Cardiac septum (tissue), 1 donor: ENCODE measurements around the gene VSTM2L. TPM values are rescaled to one million over a fixed set of nuclear protein-coding genes. Genes with fewer than 3 reads are reported as not detected.

Experiments used
- DNase-seq: peaks from one replicate; pipeline ENCODE4 v3.0.0-alpha.2; 2020; ENCODE audit warnings: low spot score
- intact Hi-C: fragments of 100-400 bp; cut with DNase I; formaldehyde crosslinking; loops from one replicate; pipeline ENCODE4 v1.14.0; 2022
- total RNA-seq: library from RNA; stranded (reverse); fragmentation: NEBNext Ultra II Directional; extraction: Animal tissue kit (Norgen Biotek cat#: 25700); gene quantifications from one replicate; pipeline ENCODE4 v1.2.1, GENCODE V29; 2021
- donor health status: DM: no; HTN: no; CAD: no.

Gene VSTM2L
- total RNA-seq, 1 donor from 2014 or later, result 11.1 TPM

GRCh38 chr20:37914367-37914671 lies 11.4 kb downstream of the VSTM2L start:
- DNase-seq, result no peak
- intact Hi-C loops, result no loop called here

- no peak for DNase-seq
- intact Hi-C loops, result no loop called here
Measured at GRCh38 chr20:37914672-37915433, 11.9 kb downstream of the VSTM2L start.

- intact Hi-C loops, result no loop called here
- DNase-seq, result no peak
Measured at GRCh38 chr20:37915434-37915787, 12.5 kb downstream of the VSTM2L start.

- intact Hi-C loops, result no loop called here
- no peak for DNase-seq
Measured at GRCh38 chr20:37915800-37916570, 13.1 kb downstream of the VSTM2L start.

- no peak for DNase-seq
- intact Hi-C loops, result no loop called here
Measured at GRCh38 chr20:37917461-37917860, 14.5 kb downstream of the VSTM2L start.

- no peak for DNase-seq
- intact Hi-C loops, result no loop called here
Measured at GRCh38 chr20:37918035-37918434, 15.1 kb downstream of the VSTM2L start.

GRCh38 chr20:37919389-37920040 lies 16.6 kb downstream of the VSTM2L start:
- no peak for DNase-seq
- intact Hi-C loops, result no loop called here

- intact Hi-C loops, result no loop called here
- DNase-seq, result no peak
Measured at GRCh38 chr20:37920270-37920669, 17.3 kb downstream of the VSTM2L start.

- intact Hi-C loops, result no loop called here
- DNase-seq, result no peak
Measured at GRCh38 chr20:37920679-37921322, 17.9 kb downstream of the VSTM2L start.

GRCh38 chr20:37921341-37921929 lies 18.5 kb downstream of the VSTM2L start:
- intact Hi-C loops, result no loop called here
- DNase-seq, result no peak

- DNase-seq, result no peak
- intact Hi-C loops, result no loop called here
Measured at GRCh38 chr20:37922016-37922415, 19.1 kb downstream of the VSTM2L start.

GRCh38 chr20:37925265-37926165 lies 22.6 kb downstream of the VSTM2L start:
- DNase-seq, result no peak
- intact Hi-C loops, result no loop called here

- DNase-seq, result no peak
- intact Hi-C loops, result no loop called here
Measured at GRCh38 chr20:37926612-37927011, 23.7 kb downstream of the VSTM2L start.

GRCh38 chr20:37927410-37928095 lies 24.6 kb downstream of the VSTM2L start:
- intact Hi-C loops, result no loop called here
- DNase-seq, result no peak

GRCh38 chr20:37928996-37929682 lies 26.2 kb downstream of the VSTM2L start:
- intact Hi-C loops, result no loop called here
- DNase-seq, result no peak

- intact Hi-C loops, result no loop called here
- no peak for DNase-seq
Measured at GRCh38 chr20:37929683-37930014, 26.7 kb downstream of the VSTM2L start.

GRCh38 chr20:37931153-37931922 lies 28.4 kb downstream of the VSTM2L start:
- intact Hi-C loops, result no loop called here
- no peak for DNase-seq
